Testis (tissue), 2 donors: ENCODE data around the gene KLF5.

Experiments
- POLR2A ChIP-seq: fragments of 450-650 bp; IDR thresholded peaks from one replicate; pipeline ENCODE4 v1.6.1; 2017; ENCODE audit warnings: antibody characterized with exemption, mild to moderate bottlenecking, moderate library complexity
- TF ChIP-seq, protein P1 (sequence below), 3 experiments: fragments of 450-650 bp in 2 of 3; fragments of 200-600 bp in 1 of 3; sonication (generic) in 1 of 3; IDR thresholded peaks; one replicate each; pipeline ENCODE4 v1.5.1; 2016 to 2019; ENCODE audit warnings: antibody characterized with exemption in 3 of 3, mild to moderate bottlenecking in 2 of 3, moderate library complexity in 1 of 3

DNA sequence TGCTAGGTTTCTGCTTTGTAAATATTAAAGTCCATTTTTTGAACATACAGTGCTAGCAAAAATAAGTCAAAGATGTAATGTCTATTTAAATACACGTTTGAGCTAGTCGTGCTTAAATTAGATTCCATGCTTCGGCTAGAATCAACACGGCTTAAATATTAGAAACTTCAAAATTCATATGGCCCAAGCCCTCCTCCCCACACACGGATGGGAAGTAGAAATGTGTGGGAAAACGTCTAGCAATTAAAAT, 816 bp upstream of the KLF5 start:
- TF ChIP-seq, protein P1, sequence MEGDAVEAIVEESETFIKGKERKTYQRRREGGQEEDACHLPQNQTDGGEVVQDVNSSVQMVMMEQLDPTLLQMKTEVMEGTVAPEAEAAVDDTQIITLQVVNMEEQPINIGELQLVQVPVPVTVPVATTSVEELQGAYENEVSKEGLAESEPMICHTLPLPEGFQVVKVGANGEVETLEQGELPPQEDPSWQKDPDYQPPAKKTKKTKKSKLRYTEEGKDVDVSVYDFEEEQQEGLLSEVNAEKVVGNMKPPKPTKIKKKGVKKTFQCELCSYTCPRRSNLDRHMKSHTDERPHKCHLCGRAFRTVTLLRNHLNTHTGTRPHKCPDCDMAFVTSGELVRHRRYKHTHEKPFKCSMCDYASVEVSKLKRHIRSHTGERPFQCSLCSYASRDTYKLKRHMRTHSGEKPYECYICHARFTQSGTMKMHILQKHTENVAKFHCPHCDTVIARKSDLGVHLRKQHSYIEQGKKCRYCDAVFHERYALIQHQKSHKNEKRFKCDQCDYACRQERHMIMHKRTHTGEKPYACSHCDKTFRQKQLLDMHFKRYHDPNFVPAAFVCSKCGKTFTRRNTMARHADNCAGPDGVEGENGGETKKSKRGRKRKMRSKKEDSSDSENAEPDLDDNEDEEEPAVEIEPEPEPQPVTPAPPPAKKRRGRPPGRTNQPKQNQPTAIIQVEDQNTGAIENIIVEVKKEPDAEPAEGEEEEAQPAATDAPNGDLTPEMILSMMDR (IDR thresholded peaks at IDR 0.05) = no peak
- TF ChIP-seq POLR2A = no peak
